Upper lobe of left lung (tissue), 4 donors: ENCODE results near the gene C22orf31.

Experiments
- CTCF ChIP-seq, 6 experiments: fragments of 450-650 bp in 4 of 6; fragments of 200-600 bp in 2 of 6; sonication (generic) in 2 of 6; IDR thresholded peaks; one replicate each; pipeline ENCODE4 v1.5.1; 2016 to 2019; ENCODE audit warnings: antibody characterized with exemption in 6 of 6
- POLR2A ChIP-seq, 4 donors: fragments of 450-650 bp; IDR thresholded peaks; one replicate each; pipeline ENCODE4 v1.5.1; 2016 to 2017; ENCODE audit warnings: antibody characterized with exemption in 4 of 4, mild to moderate bottlenecking in 2 of 4

DNA sequence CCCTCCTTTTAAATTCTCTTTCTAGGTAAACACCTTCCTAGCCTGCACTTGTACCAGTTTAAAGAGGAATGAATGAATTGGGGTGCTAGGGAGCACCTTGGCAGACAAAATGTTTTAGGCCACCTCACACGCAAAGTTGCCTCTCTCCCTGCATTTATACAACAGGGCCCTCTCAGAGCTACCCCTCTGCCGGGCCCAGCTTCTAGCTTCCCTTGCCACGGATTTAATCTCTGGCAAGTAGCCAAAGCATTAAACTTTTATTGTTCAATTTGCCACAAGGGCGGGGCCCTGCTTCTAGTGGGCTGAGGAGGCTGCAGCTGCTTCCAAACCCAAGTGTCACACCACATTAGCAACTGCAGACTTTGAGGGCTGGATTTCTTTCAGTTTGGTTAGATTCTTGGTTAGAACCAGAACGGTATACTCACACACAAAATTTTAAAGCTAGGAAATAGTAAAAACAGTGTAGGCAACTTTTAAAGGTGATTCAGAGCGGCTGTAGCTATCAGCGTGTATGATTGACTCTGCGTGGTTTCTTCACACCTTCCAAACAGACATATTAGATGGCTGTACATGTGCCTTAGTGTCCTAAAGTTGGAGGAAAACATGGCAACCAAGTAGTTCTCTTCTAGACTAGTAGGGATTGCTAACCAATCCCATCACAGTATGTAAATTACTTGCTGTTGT lies 17.7 kb upstream of the C22orf31 start:
- no peak for TF ChIP-seq CTCF (IDR thresholded peaks at IDR 0.05)
- TF ChIP-seq POLR2A (IDR thresholded peaks at IDR 0.05) = no peak
